ENCODE data around the gene SVOP.

The SVOP gene

GRCh38 chr12:108962256-108962655, 58.6 kb downstream of the SVOP start:
- no peak overlapping the region for H3K4me3 ChIP-seq (ENCODE audit: low read length)
- no peak for TF ChIP-seq CTCF (conservative IDR thresholded peaks at IDR 0.05; ENCODE audit: low read length)
- no peak for DNase-seq (ENCODE audit: low read depth)

GRCh38 chr12:108959748-108960655, 60.9 kb downstream of the SVOP start:
- H3K4me3 ChIP-seq (ENCODE audit: low read length), result no peak overlapping the region
- no peak for TF ChIP-seq CTCF (conservative IDR thresholded peaks at IDR 0.05; ENCODE audit: low read length)
- no peak for DNase-seq (ENCODE audit: low read depth)

- peak; percentile 31 for DNase-seq (ENCODE audit: low read depth)
- H3K4me3 ChIP-seq (ENCODE audit: low read length), result no peak overlapping the region
- TF ChIP-seq CTCF (conservative IDR thresholded peaks at IDR 0.05; ENCODE audit: low read length), result no peak
Measured at GRCh38 chr12:108955225-108955835, 65.5 kb downstream of the SVOP start.

GRCh38 chr12:108950991-108951739, 69.7 kb downstream of the SVOP start:
- TF ChIP-seq CTCF (conservative IDR thresholded peaks at IDR 0.05; ENCODE audit: low read length), result peak; percentile 73
- DNase-seq (ENCODE audit: low read depth), result peak; percentile 52
- peak overlapping the region; percentile 9; the same call in 1 of the 2 replicates for H3K4me3 ChIP-seq (ENCODE audit: low read length)

- no peak overlapping the region for H3K4me3 ChIP-seq (ENCODE audit: low read length)
- TF ChIP-seq CTCF (conservative IDR thresholded peaks at IDR 0.05; ENCODE audit: low read length), result no peak
- DNase-seq (ENCODE audit: low read depth), result no peak
Measured at GRCh38 chr12:108949976-108950375, 70.9 kb downstream of the SVOP start.

- no peak for DNase-seq (ENCODE audit: low read depth)
- no peak for TF ChIP-seq CTCF (conservative IDR thresholded peaks at IDR 0.05; ENCODE audit: low read length)
- no peak overlapping the region for H3K4me3 ChIP-seq (ENCODE audit: low read length)
Measured at GRCh38 chr12:108948367-108948766, 72.5 kb downstream of the SVOP start.
